Mesendoderm (in vitro differentiated cells): ENCODE measurements around the gene HEPHL1.

ENCODE experiments used
- DNase-seq: peaks from one replicate; pipeline ENCODE4 v3.0.0; 2013
- H2AK5ac ChIP-seq: 2 replicates; pipeline ENCODE4 v1.6.1; 2013; ENCODE audit warnings: low read length, inconsistent platforms
- H2BK120ac ChIP-seq: 2 replicates; pipeline ENCODE4 v1.6.1; 2013; ENCODE audit warnings: low read depth, mild to moderate bottlenecking, low read length, moderate library complexity, mixed read lengths
- H2BK15ac ChIP-seq: replicated peaks from 2 replicates; pipeline ENCODE4 v1.6.1; 2013; ENCODE audit warnings: low read depth, mild to moderate bottlenecking, moderate library complexity
- H2BK5ac ChIP-seq: 2 replicates; pipeline ENCODE4 v1.6.1; 2013; ENCODE audit warnings: low read length, inconsistent platforms
- H3K18ac ChIP-seq: 2 replicates; pipeline ENCODE4 v1.6.1; 2013; ENCODE audit warnings: mild to moderate bottlenecking, low read length, mixed read lengths
- H3K23ac ChIP-seq: one replicate; pipeline ENCODE4 v1.6.1; 2013; ENCODE audit warnings: low read length
- H3K27ac ChIP-seq: 2 replicates; pipeline ENCODE4 v1.5.1; 2013; ENCODE audit warnings: low read depth, mild to moderate bottlenecking, inconsistent platforms, low read length, moderate library complexity
- H3K27me3 ChIP-seq: 2 replicates; pipeline ENCODE4 v1.6.1; 2013; ENCODE audit warnings: low read length, control low read depth, mild to moderate bottlenecking, inconsistent platforms; ENCODE audit not compliant: insufficient read depth, poor library complexity
- H3K36me3 ChIP-seq: 2 replicates; pipeline ENCODE4 v1.6.1; 2013; ENCODE audit warnings: low read length, inconsistent platforms; ENCODE audit not compliant: control insufficient read depth, insufficient read depth
- H3K4ac ChIP-seq: one replicate; pipeline ENCODE4 v1.6.1; 2013; ENCODE audit warnings: low read depth, mild to moderate bottlenecking, low read length, moderate library complexity
- H3K4me1 ChIP-seq: 2 replicates; pipeline ENCODE4 v1.6.1; 2013; ENCODE audit warnings: low read depth, low read length, inconsistent platforms; ENCODE audit not compliant: control insufficient read depth
- H3K4me2 ChIP-seq: 2 replicates; pipeline ENCODE4 v1.6.1; 2013; ENCODE audit warnings: low read length
- H3K4me3 ChIP-seq: 2 replicates; pipeline ENCODE4 v1.5.1; 2013; ENCODE audit warnings: mild to moderate bottlenecking, low read length
- H3K56ac ChIP-seq: one replicate; pipeline ENCODE4 v1.6.1; 2013; ENCODE audit warnings: low read length
- H3K79me1 ChIP-seq: 2 replicates; pipeline ENCODE4 v1.6.1; 2013; ENCODE audit warnings: low read length, inconsistent platforms
- H3K79me2 ChIP-seq: 2 replicates; pipeline ENCODE4 v1.6.1; 2013; ENCODE audit warnings: mild to moderate bottlenecking, low read length; ENCODE audit not compliant: control insufficient read depth, insufficient read depth
- H3K9ac ChIP-seq: 2 replicates; pipeline ENCODE4 v1.6.1; 2013; ENCODE audit warnings: low read length, inconsistent platforms
- H4K5ac ChIP-seq: one replicate; pipeline ENCODE4 v1.6.1; 2013; ENCODE audit warnings: low read length
- H4K8ac ChIP-seq: one replicate; pipeline ENCODE4 v1.6.1; 2013; ENCODE audit warnings: low read depth, mild to moderate bottlenecking, control low read depth, low read length, moderate library complexity
- WGBS: extraction: QIAGEN DNeasy Blood & Tissue Kit; methylation state at CpG from one replicate; pipeline ENCODE4 v1.1.7; 2013; ENCODE audit warnings: low lambda C conversion rate, missing lambda C conversion rate; ENCODE audit not compliant: insufficient coverage; ENCODE audit errors: extremely low coverage; 5-methylcytosine and 5-hydroxymethylcytosine counted together

HEPHL1 gene

DNA sequence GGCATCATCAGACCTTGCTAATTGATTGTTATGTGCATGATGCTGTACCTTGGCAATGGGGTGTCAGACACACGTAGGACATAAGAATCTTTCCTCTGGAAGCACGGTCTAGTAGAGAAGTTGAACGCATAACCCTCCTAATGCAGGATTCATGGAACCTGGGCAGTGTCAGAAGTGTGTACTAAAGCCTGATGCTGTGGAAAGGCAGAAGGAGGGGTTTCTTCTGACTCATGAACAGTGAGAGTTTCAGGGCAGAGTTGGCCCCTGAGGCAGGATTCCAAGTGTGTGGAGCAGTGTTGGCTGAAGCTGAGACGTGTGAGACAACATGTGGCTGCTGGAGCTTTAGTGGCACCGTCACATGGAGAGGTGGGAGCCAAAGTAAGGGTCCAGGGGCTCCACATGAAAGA lies 111.0 kb downstream of the HEPHL1 start:
- Histone ChIP-seq H3K4me1 (peaks cover 28% of the 10 kb centered on the region), H3K4me3 (no peak overlapping the region), H3K79me2 (peaks cover 77% of the 10 kb centered on the region), H3K9ac (no peak overlapping the region), H3K4ac (no peak overlapping the region), H3K23ac (no peak overlapping the region), H2BK15ac (no peak overlapping the region), H2BK120ac (no peak overlapping the region), H3K18ac (no peak overlapping the region), H3K79me1 (peaks cover 44% of the 10 kb centered on the region), H2BK5ac (no peak overlapping the region), H3K27me3 (no peaks in the 10 kb centered on the region), H2AK5ac (no peak overlapping the region), H4K8ac (no peak overlapping the region), H3K4me2 (no peak overlapping the region), H4K5ac (no peak overlapping the region), H3K27ac (no peak overlapping the region), H3K56ac (no peak overlapping the region), H3K36me3 (no peaks in the 10 kb centered on the region)
- peak; percentile 64 for DNase-seq
- WGBS: no CpG with 5 or more reads among the region's 5 CpGs

DNA sequence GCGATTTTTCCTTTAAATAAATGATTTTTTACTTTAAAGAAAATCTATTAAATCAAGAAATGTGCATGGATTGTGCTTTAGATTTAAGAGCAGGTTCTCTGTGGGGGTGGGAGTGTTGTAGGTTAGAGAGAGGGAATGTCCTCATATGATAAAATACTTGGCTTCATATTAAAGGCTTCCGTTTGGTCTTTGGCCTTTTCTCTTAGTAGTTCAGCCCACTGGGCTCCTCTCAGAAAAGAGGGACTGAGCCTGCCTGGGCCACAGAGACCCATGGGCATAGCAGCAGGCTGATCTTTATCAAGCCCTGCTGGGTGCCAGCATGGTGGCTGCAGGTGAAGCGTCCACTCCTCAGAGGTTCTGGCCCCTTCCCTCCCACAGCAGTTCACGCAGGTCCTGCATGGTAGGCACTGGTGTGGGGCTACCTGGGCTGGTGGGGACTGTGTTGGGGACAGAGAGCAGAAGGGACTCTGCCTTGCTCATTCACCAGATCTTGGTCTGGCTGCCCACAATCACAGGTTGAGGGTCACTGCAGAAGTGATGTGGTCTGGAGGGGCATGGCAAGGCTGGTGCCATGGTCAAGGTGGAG lies 111.8 kb downstream of the HEPHL1 start:
- Histone ChIP-seq H3K79me2 (peaks cover 80% of the 10 kb centered on the region), H3K4me2 (no peak overlapping the region), H4K8ac (no peak overlapping the region), H2BK5ac (no peak overlapping the region), H3K9ac (no peak overlapping the region), H3K23ac (no peak overlapping the region), H3K36me3 (no peaks in the 10 kb centered on the region), H3K79me1 (peaks cover 47% of the 10 kb centered on the region), H4K5ac (no peak overlapping the region), H3K4me1 (peaks cover 26% of the 10 kb centered on the region), H3K18ac (no peak overlapping the region), H3K4me3 (no peak overlapping the region), H2AK5ac (no peak overlapping the region), H3K56ac (no peak overlapping the region), H2BK15ac (no peak overlapping the region), H2BK120ac (no peak overlapping the region), H3K4ac (no peak overlapping the region), H3K27me3 (no peaks in the 10 kb centered on the region), H3K27ac (no peak overlapping the region)
- DNase-seq: no peak
- WGBS: no CpG with 5 or more reads among the region's 4 CpGs

DNA sequence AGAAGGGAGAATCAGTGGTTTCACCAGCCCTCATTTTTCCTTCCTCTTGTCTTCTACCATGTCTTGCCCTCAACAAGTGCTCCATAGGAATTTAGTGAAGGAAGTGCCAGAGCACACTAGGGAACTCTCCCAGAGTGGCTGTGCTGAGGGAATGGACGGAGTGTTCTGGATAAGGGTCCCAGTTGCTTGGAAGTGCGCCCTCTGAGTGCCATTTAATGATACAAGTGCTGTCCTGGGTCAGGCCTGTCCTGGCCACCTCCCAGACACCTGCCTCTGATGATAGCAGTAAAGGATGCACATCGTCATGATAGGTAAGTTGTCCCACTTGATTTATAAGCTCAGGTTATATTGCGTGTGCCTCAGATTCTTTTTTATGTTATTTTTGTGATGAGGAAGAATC lies 112.6 kb downstream of the HEPHL1 start:
- H3K4me1 ChIP-seq: peaks cover 26% of the 10 kb centered on the region
- H2AK5ac ChIP-seq: no peak overlapping the region
- no peaks in the 10 kb centered on the region for H3K27me3 ChIP-seq
- no peak overlapping the region for H3K9ac ChIP-seq
- no peak overlapping the region for H3K4ac ChIP-seq
- no peak for DNase-seq
- H3K4me3 ChIP-seq: no peak overlapping the region
- H3K56ac ChIP-seq: no peak overlapping the region
- H3K27ac ChIP-seq: no peak overlapping the region
- no peak overlapping the region for H4K5ac ChIP-seq
- no peak overlapping the region for H3K23ac ChIP-seq
- H2BK15ac ChIP-seq: no peak overlapping the region
- H3K4me2 ChIP-seq: no peak overlapping the region
- peaks cover 83% of the 10 kb centered on the region for H3K79me2 ChIP-seq
- no peak overlapping the region for H2BK120ac ChIP-seq
- no peak overlapping the region for H2BK5ac ChIP-seq
- H3K36me3 ChIP-seq: no peaks in the 10 kb centered on the region
- peaks cover 48% of the 10 kb centered on the region for H3K79me1 ChIP-seq
- H3K18ac ChIP-seq: no peak overlapping the region
- WGBS: no CpG with 5 or more reads among the region's 4 CpGs
- no peak overlapping the region for H4K8ac ChIP-seq

DNA sequence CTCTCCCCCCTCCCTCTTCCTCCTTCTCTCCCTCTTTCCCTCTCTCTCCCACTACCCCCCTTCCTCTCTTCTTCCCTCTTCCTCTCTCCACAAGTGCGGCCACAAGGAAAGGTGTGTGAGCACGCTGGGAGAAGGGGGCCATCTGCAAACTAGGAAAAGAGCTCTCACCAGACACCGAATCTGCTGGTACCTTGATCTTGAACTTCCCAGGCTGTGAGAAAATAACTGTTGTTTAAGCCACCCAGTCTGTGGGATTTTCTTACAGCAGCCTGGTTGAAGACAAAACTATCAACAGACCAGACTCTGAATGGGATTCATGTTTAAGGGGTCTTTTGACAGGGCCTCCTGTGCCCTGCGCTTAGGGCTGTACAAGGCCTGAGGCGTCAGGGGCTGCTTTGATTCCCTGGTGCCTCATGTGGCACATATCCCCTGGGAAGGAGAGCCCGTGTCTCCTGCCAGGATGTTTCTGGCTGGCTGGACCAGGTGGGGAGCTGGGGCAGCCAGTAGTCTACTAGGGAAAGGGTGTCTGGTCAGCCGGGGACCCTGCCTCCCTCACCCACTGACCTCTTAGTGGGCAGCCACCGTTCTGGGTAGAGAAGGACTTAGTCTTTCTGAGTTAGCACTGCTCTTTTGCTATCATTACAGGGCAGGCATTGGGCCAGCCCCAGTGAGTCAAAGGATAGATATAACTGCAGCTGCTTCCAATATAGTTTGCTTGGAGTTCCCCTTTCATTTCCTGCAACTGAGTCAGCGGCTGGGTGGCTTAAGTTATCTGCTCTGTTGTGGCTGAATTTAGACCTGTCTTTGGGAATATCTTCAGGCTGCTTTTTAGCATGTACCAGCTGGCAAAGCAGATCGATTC lies 113.7 kb downstream of the HEPHL1 start:
- Histone ChIP-seq H3K56ac (no peak overlapping the region), H3K4me3 (no peak overlapping the region), H3K18ac (peak overlapping the region; percentile 41), H4K5ac (no peak overlapping the region), H3K27me3 (no peaks in the 10 kb centered on the region), H3K23ac (no peak overlapping the region), H2BK15ac (no peak overlapping the region), H2BK5ac (no peak overlapping the region), H3K79me1 (peaks cover 44% of the 10 kb centered on the region), H3K4ac (no peak overlapping the region), H2BK120ac (no peak overlapping the region), H3K4me1 (peaks cover 24% of the 10 kb centered on the region), H3K27ac (no peak overlapping the region), H2AK5ac (no peak overlapping the region), H4K8ac (no peak overlapping the region), H3K9ac (no peak overlapping the region), H3K79me2 (peaks cover 82% of the 10 kb centered on the region), H3K36me3 (no peaks in the 10 kb centered on the region), H3K4me2 (no peak overlapping the region)
- WGBS: no CpG with 5 or more reads among the region's 10 CpGs
- no peak for DNase-seq

DNA sequence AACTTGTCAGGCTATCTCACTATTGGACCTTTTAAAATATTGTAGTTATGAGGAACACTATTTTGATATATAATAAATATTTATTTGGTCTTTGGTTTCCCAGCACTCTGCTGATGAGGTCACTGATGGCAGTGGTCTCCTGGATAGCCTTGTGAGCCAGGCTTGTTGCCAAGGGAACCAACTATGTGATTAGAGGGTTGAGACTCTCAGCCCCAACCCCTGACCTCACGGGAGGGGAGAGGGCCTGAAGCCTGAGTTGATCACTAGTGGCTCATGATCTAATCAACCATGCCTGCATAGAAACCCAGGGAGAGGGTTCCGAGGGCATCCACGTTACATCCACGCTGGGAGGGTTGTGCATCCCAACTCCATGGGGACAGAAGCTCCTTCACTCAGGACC lies 118.3 kb downstream of the HEPHL1 start:
- H3K23ac ChIP-seq: no peak overlapping the region
- H3K56ac ChIP-seq: no peak overlapping the region
- WGBS: no CpG with 5 or more reads among the region's 4 CpGs
- peaks cover 29% of the 10 kb centered on the region for H3K79me1 ChIP-seq
- no peak overlapping the region for H4K5ac ChIP-seq
- no peak overlapping the region for H2BK15ac ChIP-seq
- peak; percentile 96 for DNase-seq
- H3K4me1 ChIP-seq: peaks cover 8% of the 10 kb centered on the region
- H3K36me3 ChIP-seq: no peaks in the 10 kb centered on the region
- no peak overlapping the region for H3K4me2 ChIP-seq
- H3K4me3 ChIP-seq: no peak overlapping the region
- H3K79me2 ChIP-seq: peaks cover 76% of the 10 kb centered on the region
- H3K4ac ChIP-seq: no peak overlapping the region
- no peak overlapping the region for H2BK5ac ChIP-seq
- no peak overlapping the region for H4K8ac ChIP-seq
- H3K27ac ChIP-seq: no peak overlapping the region
- H2AK5ac ChIP-seq: no peak overlapping the region
- H3K9ac ChIP-seq: no peak overlapping the region
- no peak overlapping the region for H3K18ac ChIP-seq
- H2BK120ac ChIP-seq: no peak overlapping the region
- H3K27me3 ChIP-seq: no peaks in the 10 kb centered on the region
